NCI-H1930 (cell line): ENCODE measurements around the gene GPC2.
"Not testable (repeated sequence)": the region's sequence is repeated elsewhere in the genome, so short reads cannot be mapped to it uniquely, and the experiment has no call there.

ENCODE experiments used
- DNase-seq, 2 experiments: peaks; one replicate each; lab custom pipeline; 2025; lab: John Stamatoyannopoulos, UW

GPC2 gene

GRCh38 chr7:100152404-100152803 lies 24.8 kb downstream of the GPC2 start:
- no peak for DNase-seq

GRCh38 chr7:100148559-100149328 lies 28.4 kb downstream of the GPC2 start, which contains the start of gene LAMTOR4:
LAMTOR4 (plus strand) TSS chr7:100148918; CDS start chr7:100148973, 55 bp downstream.
- DNase-seq, result peak; percentile 100

- DNase-seq, result no peak
Observed at GRCh38 chr7:100148225-100148558, 29.0 kb downstream of the GPC2 start.

- DNase-seq, result no peak
Observed at GRCh38 chr7:100147278-100147677, 29.9 kb downstream of the GPC2 start.

GRCh38 chr7:100146350-100146749 lies 30.8 kb downstream of the GPC2 start:
- DNase-seq, result not testable (repeated sequence)

GRCh38 chr7:100142461-100142860 lies 34.7 kb downstream of the GPC2 start:
- no peak for DNase-seq

GRCh38 chr7:100141555-100141949 lies 35.6 kb downstream of the GPC2 start:
- DNase-seq, result no peak

- DNase-seq, result no peak
Observed at GRCh38 chr7:100137851-100138760, 39.1 kb downstream of the GPC2 start.

- DNase-seq, result peak; percentile 18 to 52
Observed at GRCh38 chr7:100132697-100133151, 44.5 kb downstream of the GPC2 start.

GRCh38 chr7:100132126-100132525 lies 45.1 kb downstream of the GPC2 start:
- DNase-seq, result no peak

GRCh38 chr7:100130608-100131453 lies 46.4 kb downstream of the GPC2 start:
- DNase-seq, result peak; percentile 64 to 80

- DNase-seq, result not testable (repeated sequence)
Observed at GRCh38 chr7:100130220-100130607, 47.0 kb downstream of the GPC2 start.

- no peak for DNase-seq
Observed at GRCh38 chr7:100128637-100128963, 48.6 kb downstream of the GPC2 start.

GRCh38 chr7:100127866-100128636 lies 49.1 kb downstream of the GPC2 start:
- peak in 1 of 2 experiments; percentile 7 for DNase-seq

- peak; percentile 81 to 91 for DNase-seq
Observed at GRCh38 chr7:100126931-100127865, 50.0 kb downstream of the GPC2 start, which contains the start of gene MBLAC1. MBLAC1 (plus strand) TSS chr7:100126967; CDS start chr7:100127396, 429 bp downstream.

- no peak for DNase-seq
Observed at GRCh38 chr7:100126239-100126930, 50.8 kb downstream of the GPC2 start.

GRCh38 chr7:100124301-100125230 lies 52.6 kb downstream of the GPC2 start:
- no peak for DNase-seq

GRCh38 chr7:100122568-100122967 lies 54.6 kb downstream of the GPC2 start:
- no peak for DNase-seq
